OCI-LY3 (cell line): ENCODE measurements around the gene PHKA1.

ENCODE experiments used
- H2AFZ ChIP-seq: fragments of 200-600, 300-600 bp; shearing (Covaris generic); 2 replicates; pipeline ENCODE4 v1.6.0; 2014; ENCODE audit warnings: antibody characterized with exemption, low read depth, low read length
- H3K27ac ChIP-seq: fragments of 200-600, 300-600 bp; sonication (generic); 2 replicates; pipeline ENCODE4 v1.5.1; 2014; ENCODE audit warnings: mild to moderate bottlenecking, low read length, moderate library complexity, mixed read lengths
- H3K27me3 ChIP-seq: fragments of 200-600, 300-600 bp; sonication (generic); 2 replicates; pipeline ENCODE4 v1.6.1; 2014; ENCODE audit warnings: low read depth, low read length, mixed read lengths
- H3K36me3 ChIP-seq: fragments of 200-600, 300-600 bp; sonication (generic); replicated peaks from 2 replicates; pipeline ENCODE3; 2014; ENCODE audit warnings: low read depth, low read length, mixed read lengths
- H3K4me1 ChIP-seq: fragments of 300-600, 200-600 bp; sonication (generic); 2 replicates; pipeline ENCODE4 v1.6.1; 2014; ENCODE audit warnings: low read length, mixed read lengths
- H3K4me2 ChIP-seq: fragments of 200-600, 300-600 bp; sonication (generic); 2 replicates; pipeline ENCODE4 v1.6.1; 2014; ENCODE audit warnings: low read length, mixed read lengths
- H3K4me3 ChIP-seq: fragments of 300-600, 200-600 bp; sonication (generic); 2 replicates; pipeline ENCODE4 v1.5.1; 2014; ENCODE audit warnings: antibody characterized with exemption, mild to moderate bottlenecking, low read length, moderate library complexity
- H3K79me2 ChIP-seq: fragments of 300-600, 200-600 bp; shearing (Covaris generic); 2 replicates; pipeline ENCODE4 v1.6.1; 2014; ENCODE audit warnings: mild to moderate bottlenecking, low read length, mixed read lengths
- H3K9ac ChIP-seq: fragments of 300-600, 200-600 bp; shearing (Covaris generic); 2 replicates; pipeline ENCODE4 v1.6.0; 2014; ENCODE audit warnings: mild to moderate bottlenecking, low read length, moderate library complexity
- H3K9me3 ChIP-seq: fragments of 200-600, 300-600 bp; shearing (Covaris generic); 2 replicates; pipeline ENCODE4 v1.6.1; 2014; ENCODE audit warnings: low read length, mixed read lengths; ENCODE audit not compliant: insufficient read depth
- H4K20me1 ChIP-seq: fragments of 200-600, 300-600 bp; sonication (generic); 2 replicates; pipeline ENCODE4 v1.6.1; 2016; ENCODE audit warnings: low read length, mixed read lengths; ENCODE audit not compliant: insufficient read depth
- EZH2phosphoT487 ChIP-seq: fragments of 200-600 bp; shearing (Covaris generic); IDR thresholded peaks from 2 replicates; pipeline ENCODE4 v1.6.1; 2018; ENCODE audit warnings: antibody characterized with exemption, mixed run types, low read depth
- TF ChIP-seq, protein P1 (sequence below): fragments of 200-600, 300-600 bp; sonication (generic); IDR thresholded peaks from 2 replicates; pipeline ENCODE4 v1.5.1; 2014; ENCODE audit warnings: antibody characterized with exemption, low read length, low read depth

Gene PHKA1

DNA sequence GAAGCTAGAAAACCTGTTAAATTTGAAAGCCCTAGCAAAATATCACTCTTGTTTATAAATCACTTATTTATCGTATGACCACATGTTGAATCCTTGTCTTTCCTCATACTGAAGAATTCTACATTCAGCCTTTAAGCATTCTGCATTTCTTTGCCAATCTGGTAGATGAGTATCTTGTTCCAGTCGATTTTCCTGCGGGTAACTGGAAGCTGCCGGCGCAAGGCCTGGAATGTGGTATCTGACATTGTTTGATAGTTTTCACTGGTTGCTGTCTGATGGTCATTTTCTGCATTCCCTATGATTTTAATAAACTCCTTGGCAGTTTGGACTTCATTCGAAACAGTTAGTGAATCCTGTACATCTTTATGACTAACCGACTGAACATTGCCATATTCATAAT lies 13.7 kb upstream of the PHKA1 start:
- H3K4me1 ChIP-seq, result no peaks in the 10 kb centered on the region

DNA sequence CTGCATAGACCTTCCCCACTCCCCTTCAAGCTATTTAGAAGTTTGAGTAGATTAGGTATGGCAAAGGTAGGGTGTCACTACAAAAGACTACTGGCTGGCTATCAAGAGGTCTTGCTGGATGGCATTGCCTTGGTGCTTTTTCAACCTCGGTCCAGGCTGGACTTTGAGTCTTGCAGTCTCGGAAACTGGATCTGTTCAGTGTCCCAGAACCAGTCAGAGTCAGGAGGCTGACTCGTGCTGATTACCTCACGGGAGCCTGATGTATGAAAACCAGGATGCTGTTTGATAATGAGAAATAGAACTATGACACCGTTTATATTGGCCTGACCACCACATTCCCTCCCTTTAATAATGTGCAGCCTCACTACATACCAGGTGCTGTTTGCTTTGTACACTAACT lies 2.7 kb upstream of the PHKA1 start:
- 0 out of 2 replicates have a peak, but pooled peaks cover 5% of the 10 kb centered on the region for H4K20me1 ChIP-seq
- no peaks in the 10 kb centered on the region for H3K9me3 ChIP-seq
- no peak overlapping the region for H3K27ac ChIP-seq
- TF ChIP-seq, protein P1, sequence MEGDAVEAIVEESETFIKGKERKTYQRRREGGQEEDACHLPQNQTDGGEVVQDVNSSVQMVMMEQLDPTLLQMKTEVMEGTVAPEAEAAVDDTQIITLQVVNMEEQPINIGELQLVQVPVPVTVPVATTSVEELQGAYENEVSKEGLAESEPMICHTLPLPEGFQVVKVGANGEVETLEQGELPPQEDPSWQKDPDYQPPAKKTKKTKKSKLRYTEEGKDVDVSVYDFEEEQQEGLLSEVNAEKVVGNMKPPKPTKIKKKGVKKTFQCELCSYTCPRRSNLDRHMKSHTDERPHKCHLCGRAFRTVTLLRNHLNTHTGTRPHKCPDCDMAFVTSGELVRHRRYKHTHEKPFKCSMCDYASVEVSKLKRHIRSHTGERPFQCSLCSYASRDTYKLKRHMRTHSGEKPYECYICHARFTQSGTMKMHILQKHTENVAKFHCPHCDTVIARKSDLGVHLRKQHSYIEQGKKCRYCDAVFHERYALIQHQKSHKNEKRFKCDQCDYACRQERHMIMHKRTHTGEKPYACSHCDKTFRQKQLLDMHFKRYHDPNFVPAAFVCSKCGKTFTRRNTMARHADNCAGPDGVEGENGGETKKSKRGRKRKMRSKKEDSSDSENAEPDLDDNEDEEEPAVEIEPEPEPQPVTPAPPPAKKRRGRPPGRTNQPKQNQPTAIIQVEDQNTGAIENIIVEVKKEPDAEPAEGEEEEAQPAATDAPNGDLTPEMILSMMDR, result no peak
- TF ChIP-seq EZH2phosphoT487, result no peak
- H3K4me2 ChIP-seq, result no peak overlapping the region
- no peak overlapping the region for H3K9ac ChIP-seq
- H3K36me3 ChIP-seq, result peaks cover 2% of the 10 kb centered on the region
- peaks cover 13% of the 10 kb centered on the region for H3K4me1 ChIP-seq
- H3K27me3 ChIP-seq, result no peaks in the 10 kb centered on the region
- peaks cover 24% of the 10 kb centered on the region for H3K79me2 ChIP-seq
- no peak overlapping the region for H2AFZ ChIP-seq
- H3K4me3 ChIP-seq, result no peak overlapping the region

More for the DNA sequence above, 13.7 kb upstream of the PHKA1 start:
- no peaks in the 10 kb centered on the region for H3K36me3 ChIP-seq
- TF ChIP-seq, protein P1, result no peak
- no peak for TF ChIP-seq EZH2phosphoT487
- H3K79me2 ChIP-seq, result no peaks in the 10 kb centered on the region
- H3K9me3 ChIP-seq, result no peaks in the 10 kb centered on the region
- H3K27ac ChIP-seq, result no peak overlapping the region
- peaks cover 18% of the 10 kb centered on the region; the same call in 1 of the 2 replicates for H3K27me3 ChIP-seq
- H3K9ac ChIP-seq, result no peak overlapping the region
- no peak overlapping the region for H3K4me3 ChIP-seq
- no peak overlapping the region for H3K4me2 ChIP-seq
- no peaks in the 10 kb centered on the region for H4K20me1 ChIP-seq
- H2AFZ ChIP-seq, result no peak overlapping the region

DNA sequence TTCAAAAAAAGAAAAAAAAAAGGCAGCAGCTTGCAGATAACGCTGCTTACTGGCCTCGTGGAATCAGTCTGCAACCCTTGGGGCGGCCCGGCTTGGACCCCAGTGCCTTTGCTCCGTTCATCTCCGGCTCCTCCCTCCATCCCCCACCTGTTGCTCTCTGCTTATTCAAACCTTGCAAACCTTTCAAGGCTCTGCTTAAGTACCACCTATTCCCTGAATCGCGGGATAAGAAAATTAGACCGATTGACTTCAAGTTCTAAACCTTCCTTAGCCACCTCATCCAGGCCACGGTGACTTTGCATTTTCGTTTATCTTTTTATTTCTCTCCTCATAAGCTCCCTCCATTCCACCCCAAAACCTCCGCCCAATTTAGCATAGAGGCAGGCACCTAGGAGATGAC lies 1.4 kb upstream of the PHKA1 start:
- no peaks in the 10 kb centered on the region for H3K9me3 ChIP-seq
- H3K27ac ChIP-seq, result no peak overlapping the region
- no peak overlapping the region for H2AFZ ChIP-seq
- no peak overlapping the region for H3K4me2 ChIP-seq
- H3K9ac ChIP-seq, result no peak overlapping the region
- peaks cover 3% of the 10 kb centered on the region for H3K36me3 ChIP-seq
- H3K27me3 ChIP-seq, result no peaks in the 10 kb centered on the region
- 0 out of 2 replicates have a peak, but pooled peaks cover 5% of the 10 kb centered on the region for H4K20me1 ChIP-seq
- peaks cover 26% of the 10 kb centered on the region for H3K79me2 ChIP-seq
- H3K4me1 ChIP-seq, result peaks cover 15% of the 10 kb centered on the region
- H3K4me3 ChIP-seq, result no peak overlapping the region
- TF ChIP-seq, protein P1, result no peak
- no peak for TF ChIP-seq EZH2phosphoT487

DNA sequence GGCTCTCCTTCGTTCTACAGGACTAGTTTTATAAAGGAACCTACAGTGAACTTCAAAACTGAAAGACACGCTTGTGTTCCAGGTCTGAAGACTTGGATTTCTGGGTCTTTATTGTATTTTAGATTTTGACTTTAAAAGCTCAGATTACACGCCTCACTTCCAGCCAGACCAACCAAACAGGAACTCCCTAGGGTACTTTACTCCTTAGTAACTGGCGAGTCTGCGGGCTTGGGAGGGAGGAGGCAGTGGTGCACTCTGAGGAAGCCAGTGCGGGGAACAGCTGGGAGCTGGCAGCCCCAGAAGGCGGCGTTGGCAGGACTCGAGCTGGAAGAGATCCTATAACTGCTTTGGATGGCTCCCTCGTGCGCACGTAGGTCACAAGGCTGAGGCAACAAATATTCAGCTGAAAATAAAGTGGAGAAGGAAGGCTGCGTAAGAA lies 391 bp upstream of the PHKA1 start:
- H3K27ac ChIP-seq, result peak overlapping the region; percentile 68
- H3K4me3 ChIP-seq, result peak overlapping the region; percentile 87
- no peaks in the 10 kb centered on the region for H3K27me3 ChIP-seq
- H2AFZ ChIP-seq, result peak overlapping the region; percentile 97
- H3K4me1 ChIP-seq, result peaks cover 15% of the 10 kb centered on the region
- peak overlapping the region; percentile 91 for H3K4me2 ChIP-seq
- 0 out of 2 replicates have a peak, but pooled peaks cover 5% of the 10 kb centered on the region for H4K20me1 ChIP-seq
- no peaks in the 10 kb centered on the region for H3K9me3 ChIP-seq
- H3K36me3 ChIP-seq, result peaks cover 3% of the 10 kb centered on the region
- H3K79me2 ChIP-seq, result peaks cover 26% of the 10 kb centered on the region
- no peak for TF ChIP-seq EZH2phosphoT487
- TF ChIP-seq, protein P1, result no peak
- H3K9ac ChIP-seq, result peak overlapping the region; percentile 77
